ENCODE results near the gene TMEM117.
"Not testable (repeated sequence)": the region's sequence is repeated elsewhere in the genome, so short reads cannot be mapped to it uniquely, and the experiment has no call there.

TMEM117 gene

GRCh38 chr12:44195719-44196118 lies 359.8 kb downstream of the TMEM117 start:
- DNase-seq (ENCODE audit: low read depth in 1 of 2, low spot score in 1 of 2), result not testable (repeated sequence)

- DNase-seq (ENCODE audit: low read depth in 1 of 2, low spot score in 1 of 2), result no peak
Observed at GRCh38 chr12:44206045-44206444, 370.2 kb downstream of the TMEM117 start.

DNA sequence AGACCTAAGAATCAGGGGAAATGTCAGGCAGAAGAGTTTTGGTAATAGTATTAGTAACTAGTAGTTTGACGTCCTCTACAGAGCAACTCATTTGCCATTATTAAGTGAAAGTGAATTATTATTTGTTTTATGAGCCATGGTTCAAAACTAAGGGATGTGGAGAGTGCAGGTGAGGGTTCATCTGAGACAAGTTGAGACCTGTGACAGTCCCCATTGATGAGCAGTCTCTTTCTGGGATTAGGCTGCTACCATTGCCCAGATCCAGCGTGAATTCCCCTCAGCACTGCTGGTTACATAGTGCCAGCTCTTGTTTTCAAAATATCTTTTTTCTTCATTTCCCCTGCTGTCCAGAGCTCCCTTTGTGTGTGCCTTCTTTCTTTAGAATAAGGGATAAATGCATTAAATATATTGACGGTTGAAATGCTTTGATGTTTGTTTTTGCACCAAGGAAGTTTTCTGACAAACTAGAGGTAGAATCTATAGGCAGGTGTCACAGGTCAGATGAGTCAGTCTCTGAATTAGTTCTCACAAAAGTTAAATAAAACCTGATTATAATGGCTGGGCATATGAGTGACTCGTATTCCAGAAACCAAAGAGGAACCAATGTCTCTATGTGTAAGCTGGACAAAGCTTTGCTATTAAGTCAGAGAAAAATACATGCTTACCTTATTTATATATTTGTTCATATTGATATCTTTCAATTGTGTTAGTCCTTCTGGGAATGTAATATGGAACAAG lies 381.4 kb downstream of the TMEM117 start:
- DNase-seq (ENCODE audit: low read depth in 1 of 2, low spot score in 1 of 2), result no peak

- DNase-seq (ENCODE audit: low read depth in 1 of 2, low spot score in 1 of 2), result no peak
Observed at GRCh38 chr12:44223736-44224135, 387.9 kb downstream of the TMEM117 start.

DNA sequence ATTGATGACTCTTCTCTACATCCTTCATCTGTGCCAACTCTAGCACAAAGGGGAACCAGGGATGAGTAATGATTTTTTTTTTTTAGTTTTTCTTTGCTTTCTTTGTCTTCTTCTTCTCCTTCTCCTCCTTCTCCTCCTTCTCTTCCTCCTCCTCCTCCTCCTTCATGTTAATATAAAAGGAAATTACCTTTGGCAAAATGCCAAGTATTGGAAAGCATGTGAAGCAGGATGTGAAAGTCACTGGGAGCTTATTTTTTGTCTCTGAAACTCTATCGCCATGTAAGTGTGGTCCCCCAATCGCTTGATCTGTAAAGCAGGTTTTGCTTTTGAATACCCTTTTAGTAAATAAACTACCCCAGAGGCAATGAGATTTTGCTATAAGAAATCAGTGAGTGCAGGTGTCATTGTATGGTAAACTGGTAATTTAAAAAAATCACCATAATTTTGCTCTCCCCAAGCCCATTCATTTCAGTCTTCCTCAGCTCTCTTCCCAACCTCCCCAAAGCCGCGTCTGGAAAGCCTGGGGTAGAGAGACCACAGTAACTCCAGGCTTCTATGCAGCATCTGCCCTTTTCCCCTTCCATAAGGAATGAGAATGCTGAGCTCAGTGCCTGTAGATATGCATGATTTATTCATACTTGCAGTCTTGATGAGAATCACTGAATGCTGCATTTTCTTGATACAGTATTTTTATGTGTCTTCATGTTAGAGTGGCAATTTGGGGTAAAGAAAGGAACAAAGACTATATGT lies 388.7 kb downstream of the TMEM117 start:
- no peak for DNase-seq (ENCODE audit: low read depth in 1 of 2, low spot score in 1 of 2)

GRCh38 chr12:44225149-44225510 lies 389.2 kb downstream of the TMEM117 start:
- no peak for DNase-seq (ENCODE audit: low read depth in 1 of 2, low spot score in 1 of 2)

DNA sequence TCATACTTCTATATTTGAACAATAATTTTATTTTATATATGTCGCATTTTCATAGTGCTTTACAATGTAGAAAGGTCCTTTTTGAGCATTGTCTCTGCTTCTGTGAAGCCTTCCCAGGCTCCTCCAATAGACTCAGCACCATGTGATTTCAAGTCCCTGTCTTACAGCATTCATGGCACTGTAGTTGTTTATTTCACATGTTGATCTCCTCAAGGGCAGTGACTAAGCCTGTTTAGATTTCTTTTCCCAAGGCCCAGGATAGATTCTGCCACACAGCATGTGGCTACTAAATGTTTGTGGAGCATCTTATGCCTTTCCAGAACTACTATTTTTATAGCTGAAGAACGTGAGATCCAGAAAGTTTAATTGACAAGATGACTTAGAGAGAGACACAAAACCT lies 391.7 kb downstream of the TMEM117 start:
- DNase-seq (ENCODE audit: low read depth in 1 of 2, low spot score in 1 of 2), result no peak

- DNase-seq (ENCODE audit: low read depth in 1 of 2, low spot score in 1 of 2), result no peak
Observed at GRCh38 chr12:44229846-44230245, 394.0 kb downstream of the TMEM117 start.

- no peak for DNase-seq (ENCODE audit: low read depth in 1 of 2, low spot score in 1 of 2)
Observed at GRCh38 chr12:44235674-44236073, 399.8 kb downstream of the TMEM117 start.

DNA sequence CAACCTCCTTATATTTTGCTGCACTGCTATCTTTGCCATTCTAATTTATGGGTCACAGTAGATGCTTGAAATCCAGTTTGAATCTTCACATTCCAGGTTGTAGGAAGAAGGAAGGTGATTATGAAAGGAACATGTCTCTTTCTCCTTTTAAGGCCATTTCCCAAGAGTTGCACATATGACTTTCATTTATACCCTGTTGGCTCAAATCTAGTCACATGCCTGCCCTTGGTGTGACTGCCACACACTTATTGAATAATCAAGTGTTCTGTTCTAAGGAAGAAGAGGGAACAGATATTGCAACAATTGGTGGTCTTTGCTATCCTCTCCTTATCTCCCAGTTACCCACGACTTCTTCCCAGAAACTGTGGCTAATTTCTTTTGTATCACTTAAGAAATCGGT lies 404.3 kb downstream of the TMEM117 start:
- DNase-seq (ENCODE audit: low read depth in 1 of 2, low spot score in 1 of 2), result no peak

DNA sequence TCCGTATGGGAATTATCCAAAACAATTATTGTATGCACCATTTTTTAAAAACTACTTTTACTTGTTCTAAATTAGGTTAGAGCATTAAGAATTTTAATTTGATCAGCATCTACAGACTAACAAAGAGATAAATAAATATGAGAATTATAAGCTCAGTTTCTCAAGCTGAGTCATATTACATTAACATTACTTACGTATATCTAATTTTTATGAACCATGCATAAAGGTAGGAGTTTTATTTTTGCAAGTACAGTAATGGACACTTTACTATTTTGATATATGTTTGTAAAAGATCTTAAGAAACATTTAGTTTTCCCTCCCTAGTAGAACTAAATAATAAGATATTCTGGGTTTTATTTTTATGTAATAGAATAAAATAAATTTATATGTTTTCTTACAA lies 410.1 kb downstream of the TMEM117 start:
- no peak for DNase-seq (ENCODE audit: low read depth in 1 of 2, low spot score in 1 of 2)

DNA sequence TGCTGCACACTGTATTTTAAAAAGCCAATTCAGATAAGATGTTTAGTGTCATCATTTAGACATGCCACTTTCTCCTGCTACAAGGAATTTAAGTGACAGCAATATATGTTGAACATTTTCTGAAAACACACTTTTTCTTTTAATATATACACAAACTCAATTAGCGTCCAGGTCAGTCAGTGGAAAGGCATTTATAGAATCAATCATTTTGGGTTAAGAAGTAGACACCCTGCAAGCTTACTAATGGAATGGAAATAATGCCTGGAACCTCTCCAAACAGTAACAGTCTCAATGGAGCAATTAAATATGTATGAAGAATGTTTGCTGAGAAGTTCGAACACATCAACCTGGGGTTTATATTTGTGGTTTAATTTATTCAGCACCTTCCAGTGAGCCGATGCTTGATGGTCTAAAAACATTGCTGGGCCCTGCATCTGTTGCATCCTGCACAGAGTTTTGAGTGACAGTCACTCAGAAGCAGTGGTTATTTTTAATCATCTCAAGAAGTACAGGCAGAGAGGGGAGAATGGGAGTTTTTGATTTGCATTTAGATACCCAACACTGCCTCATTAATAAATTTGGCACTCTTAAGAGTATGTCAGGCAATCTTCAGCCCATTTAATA lies 410.7 kb downstream of the TMEM117 start:
- no peak for DNase-seq (ENCODE audit: low read depth in 1 of 2, low spot score in 1 of 2)

DNA sequence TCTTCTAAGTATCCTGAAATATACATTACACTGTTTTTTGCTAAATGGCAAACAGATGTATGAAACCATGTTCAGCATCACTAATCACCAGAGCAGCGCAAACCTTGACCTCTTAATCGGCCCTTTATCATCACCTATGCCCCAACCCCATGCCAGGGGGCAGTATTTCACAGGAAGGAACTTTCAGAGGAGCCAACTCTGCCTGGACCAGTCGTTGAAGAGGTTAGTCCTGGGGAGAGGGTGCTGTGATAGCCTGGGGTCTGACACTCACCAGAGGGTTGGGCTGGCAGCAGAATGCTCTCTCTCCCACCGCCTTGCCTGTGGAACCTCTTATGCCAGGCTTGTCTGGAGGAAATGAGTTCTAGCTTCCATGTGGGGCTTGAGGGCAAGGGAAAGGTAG lies 411.7 kb downstream of the TMEM117 start:
- no peak for DNase-seq (ENCODE audit: low read depth in 1 of 2, low spot score in 1 of 2)

DNA sequence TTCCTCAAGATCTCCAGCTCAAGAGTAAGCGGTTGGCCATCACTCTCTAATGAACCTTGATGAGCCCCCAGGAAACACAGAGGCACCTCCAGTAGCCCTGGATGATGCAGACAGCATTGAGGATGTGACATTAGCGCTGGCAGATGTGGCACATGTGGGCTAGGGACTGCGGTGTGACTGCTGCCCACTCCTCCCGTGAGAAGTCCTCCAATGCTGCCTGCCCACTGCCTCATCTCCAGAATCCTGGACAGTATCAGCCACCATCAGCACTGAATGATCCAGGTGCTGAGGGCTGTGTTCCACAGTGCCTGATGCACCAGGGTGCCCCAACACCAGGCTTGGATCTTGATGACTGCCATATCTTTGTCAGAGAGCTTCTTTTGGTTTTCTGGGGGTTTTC lies 412.6 kb downstream of the TMEM117 start:
- DNase-seq (ENCODE audit: low read depth in 1 of 2, low spot score in 1 of 2), result no peak

GRCh38 chr12:44250440-44250839 lies 414.6 kb downstream of the TMEM117 start:
- not testable (repeated sequence) for DNase-seq (ENCODE audit: low read depth in 1 of 2, low spot score in 1 of 2)

DNA sequence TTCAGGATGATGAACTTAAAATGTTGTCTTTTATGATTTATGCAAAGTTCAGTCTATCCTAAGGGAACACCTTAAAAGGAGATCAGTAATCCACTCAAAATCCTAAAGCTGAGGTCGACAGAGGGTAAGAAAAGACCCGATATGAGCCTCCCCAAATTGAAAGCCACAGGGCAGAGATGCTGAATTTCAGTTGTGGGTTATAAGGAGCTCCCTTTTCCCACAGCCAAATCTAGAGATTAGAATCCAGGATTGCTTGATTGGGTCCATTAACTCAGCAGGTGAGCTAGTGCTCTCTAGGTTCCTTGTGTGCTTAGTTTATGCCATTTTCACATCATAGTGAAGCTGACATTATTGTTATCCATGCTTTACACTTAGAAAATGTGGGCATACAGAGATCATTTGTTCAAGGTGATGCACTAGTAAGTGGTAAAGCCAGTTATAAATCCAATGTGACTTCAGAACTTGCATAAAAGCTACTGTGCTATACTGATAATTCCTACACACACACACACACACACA lies 417.5 kb downstream of the TMEM117 start:
- DNase-seq (ENCODE audit: low read depth in 1 of 2, low spot score in 1 of 2), result no peak

DNA sequence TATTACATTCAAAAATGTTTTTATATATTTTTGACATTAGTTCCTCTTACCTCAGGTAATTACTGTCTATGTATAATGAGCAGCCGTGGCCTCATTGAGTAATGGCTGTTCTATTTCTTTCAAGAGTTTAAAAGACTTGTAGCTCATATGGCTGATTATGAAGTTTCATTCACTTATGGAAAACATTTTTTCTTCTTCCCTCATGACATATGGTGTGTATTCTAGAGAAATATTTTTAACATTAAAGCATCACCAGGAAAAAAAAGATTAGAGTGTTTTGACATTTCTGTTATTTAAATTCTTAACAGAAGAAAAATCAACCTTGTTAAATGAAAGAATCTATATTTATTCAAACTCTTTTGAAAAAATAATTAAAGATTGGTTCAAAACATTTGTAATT lies 422.4 kb downstream of the TMEM117 start:
- DNase-seq (ENCODE audit: low read depth in 1 of 2, low spot score in 1 of 2), result no peak

GRCh38 chr12:44259890-44260289 lies 424.0 kb downstream of the TMEM117 start:
- DNase-seq (ENCODE audit: low read depth in 1 of 2, low spot score in 1 of 2), result no peak

GRCh38 chr12:44260581-44260980 lies 424.7 kb downstream of the TMEM117 start:
- DNase-seq (ENCODE audit: low read depth in 1 of 2, low spot score in 1 of 2), result no peak

DNA sequence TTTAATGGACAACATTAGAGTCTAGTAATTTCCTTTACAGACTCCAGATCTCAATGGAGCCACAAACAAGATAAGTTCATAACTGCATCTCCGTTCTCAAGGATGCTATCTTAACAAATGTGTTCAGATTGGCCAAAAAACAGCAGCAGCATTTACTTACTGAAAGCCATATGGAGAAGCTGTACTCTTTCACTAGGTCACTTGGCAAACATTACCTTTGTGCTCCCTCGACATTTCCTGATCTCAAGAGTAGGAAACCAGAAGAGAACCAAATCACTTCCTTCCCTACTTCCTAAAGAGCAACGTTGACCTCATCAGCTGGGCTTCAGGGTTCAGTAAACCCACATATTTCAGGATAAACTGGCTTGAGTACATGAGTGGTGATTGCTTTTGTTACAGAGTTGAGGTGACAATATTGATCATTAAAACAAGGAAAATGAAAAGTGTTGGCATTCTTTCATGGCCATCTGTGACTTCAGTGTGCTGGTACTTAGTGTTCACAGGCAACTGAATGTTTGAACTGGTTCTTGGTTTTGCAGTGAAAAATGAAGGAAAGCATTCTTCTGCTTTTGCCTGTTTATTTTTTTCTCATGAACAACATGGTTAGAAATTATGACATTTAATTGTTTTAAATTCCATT lies 449.6 kb downstream of the TMEM117 start:
- DNase-seq (ENCODE audit: low read depth in 1 of 2, low spot score in 1 of 2), result no peak

GRCh38 chr12:44286336-44286735 lies 450.5 kb downstream of the TMEM117 start:
- no peak for DNase-seq (ENCODE audit: low read depth in 1 of 2, low spot score in 1 of 2)

Data from activated CD4-positive, alpha-beta T cell treated with anti-CD3 and anti-CD28 coated beads, Interleukin-2, amount 50 U/mL, for 24 hours (primary cell).